GM20000 (cell line): ENCODE data around the gene JAGN1.
"Not testable (repeated sequence)": the region's sequence is repeated elsewhere in the genome, so short reads cannot be mapped to it uniquely, and the experiment has no call there.

ENCODE experiments used
- DNase-seq: peaks from one replicate; pipeline ENCODE4 v3.0.0; 2012; ENCODE audit warnings: low spot score
- CTCF ChIP-seq: IDR thresholded peaks from 2 replicates; pipeline ENCODE4 v1.5.1; 2012; ENCODE audit warnings: mild to moderate bottlenecking, control low read depth; ENCODE audit errors: extremely low read depth, missing control alignments

The JAGN1 gene

GRCh38 chr3:9884555-9885165 lies 5.8 kb upstream of the JAGN1 start:
- no peak for DNase-seq
- TF ChIP-seq CTCF: no peak

GRCh38 chr3:9886328-9886727 lies 4.1 kb upstream of the JAGN1 start:
- DNase-seq: no peak
- no peak for TF ChIP-seq CTCF

GRCh38 chr3:9887480-9887879 lies 2.9 kb upstream of the JAGN1 start:
- no peak for TF ChIP-seq CTCF
- no peak for DNase-seq

- DNase-seq: no peak
- no peak for TF ChIP-seq CTCF
Measured at GRCh38 chr3:9888540-9888939, 1.9 kb upstream of the JAGN1 start.

GRCh38 chr3:9889405-9889804 lies 1.0 kb upstream of the JAGN1 start:
- no peak for TF ChIP-seq CTCF
- no peak for DNase-seq

- TF ChIP-seq CTCF: no peak
- no peak for DNase-seq
Measured at GRCh38 chr3:9891072-9891622, 737 bp downstream of the JAGN1 start.

GRCh38 chr3:9893739-9894138 lies 3.3 kb downstream of the JAGN1 start:
- DNase-seq: no peak
- TF ChIP-seq CTCF: no peak

GRCh38 chr3:9895715-9896114 lies 5.3 kb downstream of the JAGN1 start:
- DNase-seq: not testable (repeated sequence)

GRCh38 chr3:9896755-9897407 lies 6.5 kb downstream of the JAGN1 start:
- DNase-seq: not testable (repeated sequence)
